Erythroblast (primary cell): ENCODE measurements around the gene CFAP61.

Experiments used
- GATA1 ChIP-seq: IDR thresholded peaks from 2 replicates; pipeline ENCODE4 v1.6.1; 2011; ENCODE audit warnings: low read depth, mild to moderate bottlenecking, control low read depth, low read length, moderate library complexity
- POLR2A ChIP-seq: IDR thresholded peaks from 2 replicates; pipeline ENCODE4 v1.6.1; 2011; ENCODE audit warnings: mild to moderate bottlenecking, low read length

GRCh38 chr20:20409331-20409730 is 357.0 kb downstream of the CFAP61 start:
- TF ChIP-seq POLR2A, result no peak
- TF ChIP-seq GATA1, result no peak
